RWPE2 (cell line): ENCODE results near the gene PTPRCAP.
"Not testable (repeated sequence)": the region's sequence is repeated elsewhere in the genome, so short reads cannot be mapped to it uniquely, and the experiment has no call there.

Source experiments
- ATAC-seq: fragments of 200-7000 bp; cut with Tn5 transposase; 3 replicates; pipeline ENCODE4 v1.9.1; 2021; ENCODE audit warnings: low read depth
- DNase-seq: peaks from one replicate; pipeline ENCODE4 v3.0.0-alpha.2; 2020; ENCODE audit warnings: low spot score
- H3K27ac ChIP-seq: fragments of 450-650 bp; 2 replicates; pipeline ENCODE4 v1.5.1; 2017; ENCODE audit warnings: mild to moderate bottlenecking; ENCODE audit not compliant: poor library complexity, severe bottlenecking
- H3K27me3 ChIP-seq: fragments of 250-450 bp; sonication (Bioruptor Pico); 2 replicates; pipeline ENCODE4 v1.5.1; 2021; ENCODE audit warnings: mild to moderate bottlenecking, moderate library complexity; ENCODE audit not compliant: insufficient read depth, poor library complexity, severe bottlenecking
- H3K36me3 ChIP-seq: fragments of 250-450 bp; sonication (Bioruptor Pico); 2 replicates; pipeline ENCODE4 v1.5.1; 2020; ENCODE audit warnings: low read depth, mild to moderate bottlenecking, moderate library complexity
- H3K4me1 ChIP-seq: fragments of 250-450 bp; sonication (Bioruptor Pico); 2 replicates; pipeline ENCODE4 v1.5.1; 2021; ENCODE audit warnings: mild to moderate bottlenecking, moderate library complexity; ENCODE audit not compliant: insufficient read depth, poor library complexity, severe bottlenecking
- H3K4me3 ChIP-seq: fragments of 250-450 bp; sonication (Bioruptor Pico); 2 replicates; pipeline ENCODE4 v1.5.1; 2021; ENCODE audit warnings: mild to moderate bottlenecking, moderate library complexity; ENCODE audit not compliant: severe bottlenecking
- H3K9me3 ChIP-seq: fragments of 250-450 bp; sonication (Bioruptor Pico); 2 replicates; pipeline ENCODE4 v1.5.1; 2021; ENCODE audit warnings: mild to moderate bottlenecking, moderate library complexity; ENCODE audit not compliant: severe bottlenecking
- TF ChIP-seq, protein P1 (sequence below): fragments of 450-650 bp; IDR thresholded peaks from one replicate; pipeline ENCODE4 v1.5.1; 2017; ENCODE audit warnings: mild to moderate bottlenecking, moderate library complexity; ENCODE audit not compliant: poor library complexity, severe bottlenecking

PTPRCAP gene

DNA sequence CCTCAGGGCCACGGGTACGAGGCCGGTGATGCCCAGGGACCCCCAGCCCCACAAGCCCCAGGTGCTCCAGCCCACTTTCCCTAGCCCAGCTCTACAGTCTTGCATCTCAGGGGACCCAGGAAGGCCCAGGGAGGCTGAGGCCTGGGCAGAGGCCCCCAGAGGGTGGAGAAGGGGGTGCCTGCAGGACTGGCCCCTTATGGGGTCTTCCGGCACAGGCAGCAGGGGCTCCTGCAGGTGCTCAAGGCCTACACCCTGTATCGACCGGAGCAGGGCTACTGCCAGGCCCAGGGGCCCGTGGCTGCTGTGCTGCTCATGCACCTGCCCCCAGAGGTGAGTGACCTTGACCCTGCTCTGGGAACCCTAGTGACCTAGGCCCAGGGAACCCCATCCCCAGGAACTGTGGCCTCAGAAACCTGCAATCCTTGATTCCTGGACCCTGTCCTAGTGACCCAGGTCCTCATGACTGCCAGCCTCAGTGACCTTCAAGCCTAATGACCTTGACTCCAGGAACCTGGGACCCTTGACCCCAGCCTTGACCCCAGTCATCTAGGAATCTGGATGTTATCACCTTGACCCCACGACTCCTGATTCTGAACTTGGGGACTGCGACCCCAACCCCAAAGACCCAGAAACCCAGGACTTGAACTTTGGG lies 31.7 kb downstream of the PTPRCAP start:
- Histone ChIP-seq H3K4me1 (no peaks in the 10 kb centered on the region), H3K9me3 (no peaks in the 10 kb centered on the region), H3K27ac (no peak overlapping the region), H3K27me3 (no peaks in the 10 kb centered on the region), H3K4me3 (no peak overlapping the region), H3K36me3 (no peaks in the 10 kb centered on the region)
- TF ChIP-seq, protein P1, sequence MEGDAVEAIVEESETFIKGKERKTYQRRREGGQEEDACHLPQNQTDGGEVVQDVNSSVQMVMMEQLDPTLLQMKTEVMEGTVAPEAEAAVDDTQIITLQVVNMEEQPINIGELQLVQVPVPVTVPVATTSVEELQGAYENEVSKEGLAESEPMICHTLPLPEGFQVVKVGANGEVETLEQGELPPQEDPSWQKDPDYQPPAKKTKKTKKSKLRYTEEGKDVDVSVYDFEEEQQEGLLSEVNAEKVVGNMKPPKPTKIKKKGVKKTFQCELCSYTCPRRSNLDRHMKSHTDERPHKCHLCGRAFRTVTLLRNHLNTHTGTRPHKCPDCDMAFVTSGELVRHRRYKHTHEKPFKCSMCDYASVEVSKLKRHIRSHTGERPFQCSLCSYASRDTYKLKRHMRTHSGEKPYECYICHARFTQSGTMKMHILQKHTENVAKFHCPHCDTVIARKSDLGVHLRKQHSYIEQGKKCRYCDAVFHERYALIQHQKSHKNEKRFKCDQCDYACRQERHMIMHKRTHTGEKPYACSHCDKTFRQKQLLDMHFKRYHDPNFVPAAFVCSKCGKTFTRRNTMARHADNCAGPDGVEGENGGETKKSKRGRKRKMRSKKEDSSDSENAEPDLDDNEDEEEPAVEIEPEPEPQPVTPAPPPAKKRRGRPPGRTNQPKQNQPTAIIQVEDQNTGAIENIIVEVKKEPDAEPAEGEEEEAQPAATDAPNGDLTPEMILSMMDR: no peak
- ATAC-seq: no peak
- no peak for DNase-seq

DNA sequence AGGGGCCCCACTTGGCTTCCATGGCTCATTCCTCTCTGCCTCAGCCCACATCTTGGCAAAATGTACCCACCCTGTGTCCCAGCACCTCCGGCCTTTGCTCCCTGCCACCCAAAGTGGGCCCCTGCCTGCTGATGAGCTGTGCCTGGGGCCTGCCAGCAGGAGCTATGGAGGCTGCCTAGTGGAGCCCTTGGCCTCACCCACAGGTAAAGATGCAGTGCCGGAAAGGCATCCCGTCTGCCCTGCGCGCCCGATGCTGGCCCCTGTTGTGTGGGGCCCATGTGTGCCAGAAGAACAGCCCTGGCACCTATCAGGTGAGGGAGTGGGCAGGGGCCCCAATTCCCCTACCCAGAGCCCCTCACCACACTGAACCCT lies 32.3 kb downstream of the PTPRCAP start:
- TF ChIP-seq, protein P1: no peak
- ATAC-seq: no peak

DNA sequence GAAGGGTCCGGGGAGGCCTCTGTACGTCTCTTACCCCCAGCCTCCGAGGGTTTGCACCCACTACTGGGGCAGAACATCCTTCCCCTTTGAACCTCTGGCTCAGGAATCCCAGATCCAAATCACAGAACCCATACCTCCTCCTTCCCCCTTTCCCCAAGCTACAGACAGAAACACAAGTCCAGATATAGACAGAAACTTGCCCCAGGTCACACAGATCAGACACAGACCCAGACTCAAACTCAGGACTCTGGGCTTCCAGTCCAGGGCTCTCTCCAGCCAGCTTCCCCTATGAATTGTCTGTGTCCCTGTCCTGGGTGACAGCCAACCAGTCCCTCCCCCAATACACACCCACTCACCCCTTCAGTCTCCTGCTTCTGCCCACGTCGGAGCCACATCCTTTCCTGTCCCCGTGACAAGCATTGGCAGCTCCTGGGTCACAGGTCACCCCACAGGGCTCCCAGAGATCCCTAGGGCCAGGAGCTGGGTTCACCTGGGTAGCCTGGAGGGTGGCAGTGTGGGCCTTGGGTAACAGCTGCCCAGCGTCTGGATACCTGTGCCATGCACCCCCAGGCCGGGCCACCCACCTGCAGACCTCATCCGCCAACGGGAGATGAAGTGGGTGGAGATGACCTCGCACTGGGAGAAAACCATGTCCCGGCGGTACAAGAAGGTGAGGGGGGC lies 32.8 kb downstream of the PTPRCAP start:
- Histone ChIP-seq H3K36me3 (peaks cover 11% of the 10 kb centered on the region), H3K27ac (no peak overlapping the region), H3K4me1 (no peaks in the 10 kb centered on the region), H3K9me3 (no peaks in the 10 kb centered on the region), H3K4me3 (no peak overlapping the region), H3K27me3 (no peaks in the 10 kb centered on the region)
- no peak for DNase-seq
- no peak for ATAC-seq
- TF ChIP-seq, protein P1: no peak

More for the DNA sequence above, 32.3 kb downstream of the PTPRCAP start:
- Histone ChIP-seq H3K27me3 (no peaks in the 10 kb centered on the region), H3K36me3 (peaks cover 6% of the 10 kb centered on the region), H3K4me1 (no peaks in the 10 kb centered on the region), H3K4me3 (no peak overlapping the region), H3K9me3 (no peaks in the 10 kb centered on the region), H3K27ac (no peak overlapping the region)
- DNase-seq: no peak

DNA sequence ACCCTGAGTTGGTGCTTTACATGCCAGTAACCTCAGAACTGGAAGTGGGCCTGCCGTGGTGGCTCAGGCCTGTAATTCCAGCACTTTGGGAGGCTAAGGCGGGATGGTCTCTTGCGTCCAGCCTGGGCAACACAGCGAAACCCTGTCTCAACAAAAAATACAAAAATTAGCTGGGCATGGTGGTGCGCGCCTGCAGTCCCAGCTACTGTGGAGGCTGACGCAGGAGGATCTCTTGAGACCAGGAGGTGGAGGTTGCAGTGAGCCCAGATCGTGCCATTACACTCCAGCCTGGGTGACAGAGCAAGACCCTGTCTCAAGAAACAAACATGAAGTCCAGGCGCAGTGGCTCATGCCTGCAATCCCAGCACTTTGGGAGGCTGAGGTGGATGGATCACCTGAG lies 34.4 kb downstream of the PTPRCAP start:
- ATAC-seq, H3K4me1 ChIP-seq, H3K27me3 ChIP-seq, H3K4me3 ChIP-seq, H3K27ac ChIP-seq, DNase-seq, H3K9me3 ChIP-seq: not testable (repeated sequence)
- peaks cover 25% of the 10 kb centered on the region for H3K36me3 ChIP-seq

DNA sequence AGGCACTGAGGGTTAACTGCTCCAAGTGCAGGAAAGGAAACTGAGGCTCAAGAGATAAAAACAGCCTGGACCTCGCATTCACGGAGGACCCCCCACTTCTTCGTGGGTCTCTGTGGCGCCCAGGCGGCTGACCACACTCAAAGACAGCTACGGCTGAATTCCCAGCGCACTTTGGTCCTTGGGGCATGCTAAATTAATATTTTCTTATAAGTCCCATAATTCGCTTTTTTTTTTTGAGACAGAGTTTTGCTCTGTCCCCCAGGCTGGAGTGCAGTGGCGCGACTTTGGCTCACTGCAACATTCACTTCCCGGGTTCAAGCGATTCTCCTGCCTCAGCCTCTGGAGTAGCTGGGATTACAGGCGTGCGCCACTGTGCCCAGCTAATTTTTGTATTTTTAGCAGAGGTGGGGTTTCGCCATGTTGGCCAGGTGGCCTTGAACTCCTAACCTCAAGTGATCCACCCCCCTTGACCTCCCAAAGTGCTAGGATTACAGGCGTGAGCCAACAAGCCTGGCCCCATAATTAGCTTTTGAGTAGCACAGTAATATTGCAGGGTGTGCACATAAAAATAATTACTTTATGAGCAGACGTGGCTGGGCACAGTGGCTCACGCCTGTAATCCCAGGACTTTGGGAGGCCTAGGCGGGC lies 35.2 kb downstream of the PTPRCAP start:
- not testable (repeated sequence) for H3K4me3 ChIP-seq, ATAC-seq, H3K9me3 ChIP-seq, H3K27me3 ChIP-seq, H3K4me1 ChIP-seq, DNase-seq
- H3K27ac ChIP-seq: peak overlapping the region; percentile 80
- peaks cover 33% of the 10 kb centered on the region for H3K36me3 ChIP-seq
